ENCODE results near the gene ZIM2. TPM values are rescaled to one million over a fixed set of nuclear protein-coding genes. Genes with fewer than 3 reads are reported as not detected.

ZIM2 gene
- total RNA-seq, 2 experiments from 2014 or later: not detected

DNA sequence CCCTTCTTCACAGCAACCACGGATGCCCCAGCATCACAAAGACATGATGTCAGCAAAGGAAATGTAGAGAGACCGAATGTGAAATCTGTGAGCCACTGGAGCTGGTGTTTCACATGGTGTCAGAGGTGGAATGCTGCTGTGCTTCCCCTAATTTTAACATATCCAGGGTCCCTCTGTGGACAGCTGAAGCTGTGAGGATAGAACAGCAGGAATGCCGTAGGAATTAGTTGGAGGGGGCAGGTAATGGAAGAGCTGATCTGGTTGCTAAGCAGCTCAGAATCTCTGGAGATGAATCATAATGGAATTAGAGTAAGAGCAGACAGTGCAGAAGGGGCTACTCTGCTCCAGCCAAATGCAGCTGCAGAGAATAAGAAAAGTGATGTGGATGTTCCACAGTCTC, 100.0 kb downstream of the ZIM2 start:
- CTCF ChIA-PET: no interaction called here
- no peaks in the 10 kb centered on the region for H3K4me1 Mint-ChIP-seq (ENCODE audit: low read depth)
- intact Hi-C loops (cut with micrococcal nuclease): no loop called here
- no peak for DNase-seq
- POLR2A ChIA-PET: no interaction called here
- no peak for ATAC-seq
- no peak overlapping the region for H3K27ac Mint-ChIP-seq
- H3K36me3 Mint-ChIP-seq (ENCODE audit: low read depth): peaks cover 5% of the 10 kb centered on the region
- H3K4me3 Mint-ChIP-seq: no peak overlapping the region
- H3K9me3 Mint-ChIP-seq: peaks cover 30% of the 10 kb centered on the region
- TF ChIP-seq, protein P1, sequence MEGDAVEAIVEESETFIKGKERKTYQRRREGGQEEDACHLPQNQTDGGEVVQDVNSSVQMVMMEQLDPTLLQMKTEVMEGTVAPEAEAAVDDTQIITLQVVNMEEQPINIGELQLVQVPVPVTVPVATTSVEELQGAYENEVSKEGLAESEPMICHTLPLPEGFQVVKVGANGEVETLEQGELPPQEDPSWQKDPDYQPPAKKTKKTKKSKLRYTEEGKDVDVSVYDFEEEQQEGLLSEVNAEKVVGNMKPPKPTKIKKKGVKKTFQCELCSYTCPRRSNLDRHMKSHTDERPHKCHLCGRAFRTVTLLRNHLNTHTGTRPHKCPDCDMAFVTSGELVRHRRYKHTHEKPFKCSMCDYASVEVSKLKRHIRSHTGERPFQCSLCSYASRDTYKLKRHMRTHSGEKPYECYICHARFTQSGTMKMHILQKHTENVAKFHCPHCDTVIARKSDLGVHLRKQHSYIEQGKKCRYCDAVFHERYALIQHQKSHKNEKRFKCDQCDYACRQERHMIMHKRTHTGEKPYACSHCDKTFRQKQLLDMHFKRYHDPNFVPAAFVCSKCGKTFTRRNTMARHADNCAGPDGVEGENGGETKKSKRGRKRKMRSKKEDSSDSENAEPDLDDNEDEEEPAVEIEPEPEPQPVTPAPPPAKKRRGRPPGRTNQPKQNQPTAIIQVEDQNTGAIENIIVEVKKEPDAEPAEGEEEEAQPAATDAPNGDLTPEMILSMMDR (IDR thresholded peaks at IDR 0.05): no peak
- H3K27me3 Mint-ChIP-seq: no peaks in the 10 kb centered on the region

- Mint-ChIP-seq H3K27me3 (no peaks in the 10 kb centered on the region), H3K9me3 (peaks cover 39% of the 10 kb centered on the region), H3K4me3 (no peak overlapping the region), H3K27ac (no peak overlapping the region), H3K36me3 (ENCODE audit: low read depth) (peaks cover 3% of the 10 kb centered on the region), H3K4me1 (ENCODE audit: low read depth) (no peaks in the 10 kb centered on the region)
- ChIA-PET CTCF (no interaction called here), POLR2A (no interaction called here)
- no peak for DNase-seq
- ATAC-seq: no peak
- TF ChIP-seq, protein P1 (IDR thresholded peaks at IDR 0.05): no peak
- intact Hi-C loops (cut with micrococcal nuclease): no loop called here
Observed at GRCh38 chr19:56736571-56736970, 104.0 kb downstream of the ZIM2 start.

DNA sequence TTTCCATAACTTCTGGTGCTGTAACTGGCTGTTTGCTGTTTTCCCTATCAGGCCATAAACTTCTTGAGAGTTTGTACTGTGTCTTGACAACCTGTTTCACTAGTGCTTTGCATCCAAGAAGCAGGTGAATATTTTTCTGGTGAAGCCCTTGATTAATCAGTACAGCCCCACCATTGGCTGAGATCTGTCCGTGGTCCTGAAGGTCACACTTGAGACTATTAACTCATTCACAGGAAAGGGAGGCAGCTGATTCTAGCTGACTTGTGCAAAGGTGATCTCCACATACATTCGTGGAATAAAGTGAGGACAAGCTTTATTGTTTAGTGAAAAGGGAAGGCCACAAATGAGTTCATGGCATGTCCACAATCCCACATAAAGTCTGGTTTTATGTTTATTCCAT, 107.5 kb downstream of the ZIM2 start:
- intact Hi-C loops (cut with micrococcal nuclease): no loop called here
- Mint-ChIP-seq H3K27ac (no peak overlapping the region), H3K4me1 (ENCODE audit: low read depth) (no peaks in the 10 kb centered on the region), H3K9me3 (peaks cover 43% of the 10 kb centered on the region), H3K36me3 (ENCODE audit: low read depth) (peaks cover 4% of the 10 kb centered on the region), H3K27me3 (no peaks in the 10 kb centered on the region), H3K4me3 (no peak overlapping the region)
- ChIA-PET POLR2A (no interaction called here), CTCF (no interaction called here)
- no peak for ATAC-seq
- DNase-seq: no peak
- TF ChIP-seq, protein P1 (IDR thresholded peaks at IDR 0.05): no peak

- intact Hi-C loops (cut with micrococcal nuclease): no loop called here
- no peaks in the 10 kb centered on the region for H3K27me3 Mint-ChIP-seq
- H3K4me3 Mint-ChIP-seq: no peak overlapping the region
- DNase-seq: no peak
- no peaks in the 10 kb centered on the region for H3K4me1 Mint-ChIP-seq (ENCODE audit: low read depth)
- TF ChIP-seq, protein P1 (IDR thresholded peaks at IDR 0.05): no peak
- peaks cover 12% of the 10 kb centered on the region for H3K36me3 Mint-ChIP-seq (ENCODE audit: low read depth)
- POLR2A ChIA-PET: no interaction called here
- CTCF ChIA-PET: no interaction called here
- no peak overlapping the region for H3K27ac Mint-ChIP-seq
- no peak for ATAC-seq
- H3K9me3 Mint-ChIP-seq: peaks cover 37% of the 10 kb centered on the region
Observed at GRCh38 chr19:56727677-56728076, 112.8 kb downstream of the ZIM2 start.

GRCh38 chr19:56725829-56726424, 114.6 kb downstream of the ZIM2 start:
- ATAC-seq: no peak
- no peaks in the 10 kb centered on the region for H3K4me1 Mint-ChIP-seq (ENCODE audit: low read depth)
- no peaks in the 10 kb centered on the region for H3K27me3 Mint-ChIP-seq
- POLR2A ChIA-PET: no interaction called here
- TF ChIP-seq, protein P1 (IDR thresholded peaks at IDR 0.05): no peak
- H3K27ac Mint-ChIP-seq: no peak overlapping the region
- peaks cover 38% of the 10 kb centered on the region for H3K9me3 Mint-ChIP-seq
- intact Hi-C loops (cut with micrococcal nuclease): no loop called here
- no peak overlapping the region for H3K4me3 Mint-ChIP-seq
- H3K36me3 Mint-ChIP-seq (ENCODE audit: low read depth): peaks cover 12% of the 10 kb centered on the region
- CTCF ChIA-PET: no interaction called here
- no peak for DNase-seq

Other genes starting within 250 kb of the ZIM2 start
- gene ZNF71, start 245.4 kb downstream of the ZIM2 start, total RNA-seq: 1 to 10 TPM; 4.4 to 5.3 TPM
- gene SMIM17, start 197.6 kb downstream of the ZIM2 start, total RNA-seq: not detected
- 1 to 10 TPM; 3.0 to 3.3 TPM for gene ZNF835, start 169.0 kb downstream of the ZIM2 start, total RNA-seq
- gene PEG3, start within 50 bp of the ZIM2 start, total RNA-seq: under 1 TPM; 0.09 to 0.16 TPM